Upper lobe of right lung (tissue), 1 donor: ENCODE results near the gene IFNA2. TPM values are rescaled to one million over a fixed set of nuclear protein-coding genes. Genes with fewer than 3 reads are reported as not detected.

Experiments used
- ATAC-seq: fragments of 200-7000 bp; cut with Tn5 transposase; one replicate; pipeline ENCODE4 v1.9.1; 2020; ENCODE audit warnings: mild to moderate bottlenecking, moderate library complexity
- DNase-seq: peaks from one replicate; pipeline ENCODE4 v3.0.0-alpha.2; 2020
- H3K27ac ChIP-seq: fragments of 200-600 bp; one replicate; pipeline ENCODE4 v1.8.0; 2022
- H3K27me3 ChIP-seq: fragments of 200-600 bp; one replicate; pipeline ENCODE4 v1.8.0; 2022; ENCODE audit warnings: mild to moderate bottlenecking
- H3K36me3 ChIP-seq: fragments of 200-600 bp; one replicate; pipeline ENCODE4 v1.8.0; 2022
- H3K4me1 ChIP-seq: fragments of 200-600 bp; one replicate; pipeline ENCODE4 v1.8.0; 2022
- H3K4me3 ChIP-seq: fragments of 200-600 bp; one replicate; pipeline ENCODE4 v1.8.0; 2022; ENCODE audit warnings: mild to moderate bottlenecking
- H3K9me3 ChIP-seq: fragments of 200-600 bp; one replicate; pipeline ENCODE4 v1.8.0; 2022
- intact Hi-C: fragments of 100-400 bp; cut with DNase I; formaldehyde crosslinking; loops from one replicate; pipeline ENCODE4 v1.11.0; 2022
- total RNA-seq: library from RNA; stranded (reverse); fragmentation: NEBNext Ultra II Directional; extraction: Animal tissue kit (Norgen Biotek cat#: 25700); gene quantifications from one replicate; pipeline ENCODE4 v1.2.1, GENCODE V29; 2021
- TF ChIP-seq, protein P1 (sequence below): fragments of 200-600 bp; IDR thresholded peaks from one replicate; pipeline ENCODE4 v1.8.0; 2022; ENCODE audit warnings: antibody characterized with exemption
- donor health status: DM: no; HTN: yes; CAD: no; lungs with severe emphysema.

The IFNA2 gene
- total RNA-seq, 1 donor from 2014 or later, result not detected

DNA sequence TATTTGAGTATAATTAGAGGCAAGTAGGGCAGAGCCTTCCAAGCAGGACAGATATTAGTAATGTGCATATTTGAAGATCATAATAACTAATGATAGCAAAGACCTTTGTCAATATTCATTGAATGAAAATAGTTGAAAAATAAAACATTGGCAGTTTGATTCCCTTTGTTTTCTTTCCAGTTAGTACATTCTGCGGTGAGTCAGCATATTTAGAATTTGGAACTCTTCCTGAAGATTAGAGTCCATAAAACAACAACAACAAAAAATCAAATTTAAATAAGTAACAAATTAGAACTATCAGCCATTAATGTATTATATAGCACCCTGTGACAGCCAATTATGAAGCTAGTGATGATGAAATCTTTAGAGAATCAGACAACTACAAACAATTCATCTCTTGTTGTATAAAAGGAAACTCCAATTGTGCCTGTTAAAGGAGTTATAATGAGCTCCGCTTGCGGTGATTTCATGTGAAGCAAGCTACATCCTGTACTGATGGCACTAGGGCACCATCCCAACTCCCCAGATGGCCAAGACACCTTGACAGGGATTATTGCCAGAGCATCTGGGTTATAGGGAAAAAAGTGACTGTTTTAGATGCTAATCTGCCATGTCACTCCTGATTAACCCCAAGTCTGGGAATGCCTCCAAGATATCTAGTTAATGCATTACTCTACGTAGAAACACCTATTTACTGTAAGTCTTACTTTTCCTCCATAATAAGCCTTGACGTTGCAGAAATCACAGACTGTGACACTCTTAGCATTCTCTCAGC lies 30.5 kb upstream of the IFNA2 start:
- Histone ChIP-seq H3K4me1 (no peaks in the 10 kb centered on the region), H3K36me3 (no peaks in the 10 kb centered on the region), H3K9me3 (no peaks in the 10 kb centered on the region), H3K4me3 (no peak overlapping the region), H3K27ac (no peak overlapping the region), H3K27me3 (peaks cover 7% of the 10 kb centered on the region)
- TF ChIP-seq, protein P1, sequence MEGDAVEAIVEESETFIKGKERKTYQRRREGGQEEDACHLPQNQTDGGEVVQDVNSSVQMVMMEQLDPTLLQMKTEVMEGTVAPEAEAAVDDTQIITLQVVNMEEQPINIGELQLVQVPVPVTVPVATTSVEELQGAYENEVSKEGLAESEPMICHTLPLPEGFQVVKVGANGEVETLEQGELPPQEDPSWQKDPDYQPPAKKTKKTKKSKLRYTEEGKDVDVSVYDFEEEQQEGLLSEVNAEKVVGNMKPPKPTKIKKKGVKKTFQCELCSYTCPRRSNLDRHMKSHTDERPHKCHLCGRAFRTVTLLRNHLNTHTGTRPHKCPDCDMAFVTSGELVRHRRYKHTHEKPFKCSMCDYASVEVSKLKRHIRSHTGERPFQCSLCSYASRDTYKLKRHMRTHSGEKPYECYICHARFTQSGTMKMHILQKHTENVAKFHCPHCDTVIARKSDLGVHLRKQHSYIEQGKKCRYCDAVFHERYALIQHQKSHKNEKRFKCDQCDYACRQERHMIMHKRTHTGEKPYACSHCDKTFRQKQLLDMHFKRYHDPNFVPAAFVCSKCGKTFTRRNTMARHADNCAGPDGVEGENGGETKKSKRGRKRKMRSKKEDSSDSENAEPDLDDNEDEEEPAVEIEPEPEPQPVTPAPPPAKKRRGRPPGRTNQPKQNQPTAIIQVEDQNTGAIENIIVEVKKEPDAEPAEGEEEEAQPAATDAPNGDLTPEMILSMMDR, result no peak
- ATAC-seq (no peak), DNase-seq (no peak)
- intact Hi-C loops, result no loop called here

DNA sequence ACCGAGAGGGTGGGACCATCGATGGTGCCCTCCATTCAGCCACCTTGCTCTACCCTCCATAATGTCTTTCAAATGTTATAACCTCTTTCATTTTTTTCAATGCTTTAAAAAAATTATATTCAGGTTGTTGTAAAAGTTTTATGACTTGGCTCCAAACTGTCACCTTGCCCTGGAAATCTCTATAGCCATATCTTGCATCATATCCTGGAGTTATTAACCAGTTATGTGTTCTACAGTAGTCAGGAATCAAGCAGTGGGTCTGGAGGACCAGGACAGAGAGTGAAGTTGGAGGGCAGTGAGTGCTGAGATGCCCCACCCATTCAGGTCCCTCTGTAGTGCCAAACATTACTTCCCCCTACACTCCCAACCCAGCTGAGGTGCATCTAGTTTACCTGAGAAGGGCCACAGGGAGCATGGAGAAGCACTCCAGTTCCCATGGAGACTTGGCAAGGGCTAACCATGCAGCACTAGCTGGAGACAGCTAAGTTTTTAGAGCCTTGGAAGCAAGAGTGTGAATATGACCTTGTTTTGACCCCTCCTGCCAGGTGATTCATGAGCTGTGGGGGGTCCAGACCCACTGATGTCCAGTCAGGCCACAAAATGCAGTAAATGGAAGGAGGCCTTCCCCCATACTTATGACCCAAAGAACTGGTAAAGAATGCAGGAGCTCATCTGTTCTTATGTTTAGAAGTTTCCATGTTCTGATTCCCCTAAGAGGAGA lies 29.2 kb upstream of the IFNA2 start:
- Histone ChIP-seq H3K27me3 (peaks cover 13% of the 10 kb centered on the region), H3K27ac (no peak overlapping the region), H3K9me3 (no peaks in the 10 kb centered on the region), H3K36me3 (no peaks in the 10 kb centered on the region), H3K4me1 (no peaks in the 10 kb centered on the region), H3K4me3 (no peak overlapping the region)
- TF ChIP-seq, protein P1, result no peak
- DNase-seq, result no peak
- no peak for ATAC-seq
- intact Hi-C loops, result no loop called here

DNA sequence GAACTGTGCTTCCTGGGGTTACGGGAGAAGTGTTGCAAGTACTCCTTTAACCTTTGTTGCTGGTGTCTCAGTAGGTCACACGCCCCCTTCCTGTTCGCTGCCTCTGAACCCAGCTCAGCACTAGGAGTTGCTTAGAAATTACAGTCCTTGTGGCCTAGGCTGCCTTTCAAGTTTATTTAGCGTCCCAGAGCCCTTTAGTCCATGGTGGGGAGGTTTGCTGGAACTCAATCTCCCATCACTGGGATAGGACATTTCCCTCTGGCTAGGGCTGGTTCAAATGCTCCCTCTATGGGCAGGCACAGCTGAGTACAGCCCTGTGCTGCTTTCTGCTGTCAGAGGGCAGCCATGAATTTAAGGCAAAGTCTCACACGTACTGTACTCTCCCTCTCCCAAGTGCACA lies 28.4 kb upstream of the IFNA2 start:
- TF ChIP-seq, protein P1, result peak; percentile 32
- intact Hi-C loops, result no loop called here
- Histone ChIP-seq H3K27ac (no peak overlapping the region), H3K4me3 (no peak overlapping the region), H3K4me1 (no peaks in the 10 kb centered on the region), H3K27me3 (peaks cover 13% of the 10 kb centered on the region), H3K9me3 (no peaks in the 10 kb centered on the region), H3K36me3 (no peaks in the 10 kb centered on the region)
- DNase-seq (no peak), ATAC-seq (peak; percentile 82)

DNA sequence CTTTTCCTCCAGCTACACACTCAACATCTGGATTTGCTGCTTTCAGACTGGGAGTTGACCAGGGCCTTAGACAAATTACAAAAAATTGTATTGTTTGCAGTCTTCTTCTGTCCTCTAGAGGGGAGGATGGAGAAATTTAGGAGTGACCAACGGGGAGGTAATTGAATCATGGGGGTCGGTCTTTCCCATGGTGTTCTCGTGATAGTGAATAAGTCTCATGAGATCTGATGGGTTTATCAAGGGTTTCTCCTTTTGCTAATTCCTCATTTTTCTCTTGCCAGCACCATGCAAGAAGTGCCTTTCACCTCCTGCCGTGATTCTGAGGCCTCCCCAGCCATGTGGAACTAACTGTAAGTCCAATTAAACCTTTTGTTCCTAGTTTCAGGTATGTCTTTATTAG lies 28.0 kb upstream of the IFNA2 start:
- peak; percentile 61 for ATAC-seq
- Histone ChIP-seq H3K4me3 (no peak overlapping the region), H3K27ac (no peak overlapping the region), H3K27me3 (peaks cover 13% of the 10 kb centered on the region), H3K36me3 (no peaks in the 10 kb centered on the region), H3K4me1 (no peaks in the 10 kb centered on the region), H3K9me3 (no peaks in the 10 kb centered on the region)
- TF ChIP-seq, protein P1, result no peak
- intact Hi-C loops, result no loop called here
- DNase-seq, result no peak

DNA sequence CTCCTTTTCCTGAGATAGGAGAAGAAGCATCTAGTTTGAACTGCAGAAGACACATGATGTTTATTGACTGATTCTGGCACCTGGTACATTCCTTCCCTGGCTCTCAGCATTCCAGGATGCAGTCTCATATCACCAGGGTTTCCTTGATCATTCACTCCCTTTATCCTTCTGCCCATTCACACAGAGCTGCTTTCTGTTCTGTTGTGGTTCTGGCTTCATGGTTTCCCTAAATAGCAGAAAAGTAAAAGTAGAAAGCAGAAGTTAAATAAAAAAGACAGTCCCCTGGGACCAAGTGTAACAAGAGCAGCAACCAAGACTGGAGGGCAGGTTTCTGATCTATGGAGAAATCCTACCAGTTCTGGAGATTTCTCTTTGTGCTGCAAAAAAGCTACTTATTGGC lies 26.9 kb upstream of the IFNA2 start:
- Histone ChIP-seq H3K4me3 (no peak overlapping the region), H3K4me1 (no peaks in the 10 kb centered on the region), H3K9me3 (no peaks in the 10 kb centered on the region), H3K27me3 (peaks cover 13% of the 10 kb centered on the region), H3K27ac (no peak overlapping the region), H3K36me3 (no peaks in the 10 kb centered on the region)
- no peak for ATAC-seq
- intact Hi-C loops, result no loop called here
- DNase-seq, result no peak
- TF ChIP-seq, protein P1, result no peak
